Measurements from ENCODE around the gene MINDY4.

- TF ChIP-seq CREB1 (CRISPR knock-in tag; IDR thresholded peaks at IDR 0.05) (no peak), GABPB1 (CRISPR knock-in tag; IDR thresholded peaks at IDR 0.05) (no peak), CTCF (IDR thresholded peaks at IDR 0.05) (no peak), ATF3 (CRISPR knock-in tag; conservative IDR thresholded peaks at IDR 0.05) (no peak), SP1 (CRISPR knock-in tag; conservative IDR thresholded peaks at IDR 0.05) (no peak), ERG (CRISPR knock-in tag; IDR thresholded peaks at IDR 0.05) (no peak), PRDM15 (CRISPR knock-in tag; IDR thresholded peaks at IDR 0.05) (no peak), NFATC4 (CRISPR knock-in tag; IDR thresholded peaks at IDR 0.05) (no peak), KAT7 (CRISPR knock-in tag; IDR thresholded peaks at IDR 0.05; ENCODE audit: borderline replicate concordance) (no peak)
These were observed 139.3 kb downstream of the MINDY4 start for GRCh38 chr7:30910411-30911073.

Data from WTC11 (cell line).